HepG2 (cell line): ENCODE results near the gene TRAPPC12. TPM values are rescaled to one million over a fixed set of nuclear protein-coding genes. Genes with fewer than 3 reads are reported as not detected.
A peak's percentile ranks its signal among the peaks of the same experiment; 100 is the strongest.

Source experiments
- ASH2L ChIP-seq: fragments of 300-600, 200-600 bp; sonication (generic); IDR thresholded peaks from 2 replicates; pipeline ENCODE4 v1.7.0; 2017; ENCODE audit warnings: low read depth, mild to moderate bottlenecking, moderate library complexity, mixed read lengths, low read length; ENCODE audit not compliant: insufficient read length
- KAT2B ChIP-seq: fragments of 150-350 bp; IDR thresholded peaks from 2 replicates; pipeline ENCODE4 v1.6.1; 2014; ENCODE audit warnings: low read depth, low read length, borderline replicate concordance
- NFIC ChIP-seq: IDR thresholded peaks from 2 replicates; pipeline ENCODE4 v1.6.1; 2012; ENCODE audit warnings: mild to moderate bottlenecking, low read length, inconsistent platforms
- SNAPC2 ChIP-seq: sonication (generic); formaldehyde crosslinking; IDR thresholded peaks from 2 replicates; pipeline ENCODE4 v1.8.1; 2022; ENCODE audit warnings: mild to moderate bottlenecking, missing genetic modification reagents
- TFE3 ChIP-seq: IDR thresholded peaks from 2 replicates; pipeline ENCODE4 v1.6.1; 2016
- ZFY ChIP-seq: sonication (generic); formaldehyde crosslinking; IDR thresholded peaks from 2 replicates; pipeline ENCODE4 v1.4.0; 2020; ENCODE audit warnings: missing genetic modification reagents
- ZNF33A ChIP-seq: sonication (generic); formaldehyde crosslinking; IDR thresholded peaks from 2 replicates; pipeline ENCODE4 v1.5.1; 2020; ENCODE audit warnings: missing genetic modification reagents, mild to moderate bottlenecking, moderate library complexity, borderline replicate concordance
- ZNF816 ChIP-seq: sonication (generic); formaldehyde crosslinking; IDR thresholded peaks from 2 replicates; pipeline ENCODE4 v1.8.0; 2022; ENCODE audit warnings: missing genetic modification reagents, mild to moderate bottlenecking, borderline replicate concordance
- ZSCAN9 ChIP-seq: IDR thresholded peaks from 2 replicates; pipeline ENCODE4 v1.6.1; 2016; ENCODE audit warnings: borderline replicate concordance
- polyA plus RNA-seq, 8 experiments: library from polyadenylated mRNA; depleted of rRNA in 3 of 8; stranded (reverse) in 7 of 8; unstranded in 1 of 8; fragments of >200 nt; fragmentation: Illumina TruSeq in 4 of 8; extraction: Trizol in 4 of 8; gene quantifications; 2 replicates each; pipeline versions ENCODE4 v1.2.1 to v1.2.3, GENCODE V29; 2011 to 2016; ENCODE audit warnings: low read depth in 4 of 8, missing spikeins in 1 of 8, mixed read lengths in 1 of 8; ENCODE audit not compliant: insufficient read depth in 1 of 8
- total RNA-seq, 5 experiments: library from RNA; depleted of rRNA; stranded (reverse); fragments of >200 nt; fragmentation: Illumina TruSeq; extraction: Trizol; gene quantifications; 2 replicates each; pipeline ENCODE4 v1.2.3, GENCODE V29; 2016; ENCODE audit warnings: low read depth in 1 of 5
- TF ChIP-seq, protein P1 (sequence below): sonication (generic); formaldehyde crosslinking; IDR thresholded peaks from 2 replicates; pipeline ENCODE4 v1.4.0; 2020; ENCODE audit warnings: missing genetic modification reagents, borderline replicate concordance
- TF ChIP-seq, protein P2 (sequence below), 2 experiments: sonication (generic) in 1 of 2; formaldehyde crosslinking in 1 of 2; IDR thresholded peaks; 2 replicates each; pipeline versions ENCODE4 v1.4.0 to v1.6.1; 2016 to 2020; ENCODE audit warnings: borderline replicate concordance in 1 of 2, low read depth in 1 of 2, mild to moderate bottlenecking in 1 of 2, missing genetic modification reagents in 1 of 2
- TF ChIP-seq, protein P3 (sequence below): sonication (generic); formaldehyde crosslinking; IDR thresholded peaks from 2 replicates; pipeline ENCODE4 v1.5.0; 2020; ENCODE audit warnings: missing genetic modification reagents, mild to moderate bottlenecking, borderline replicate concordance
- TF ChIP-seq, protein P4 (sequence below): sonication (generic); formaldehyde crosslinking; IDR thresholded peaks from 2 replicates; pipeline ENCODE4 v1.4.0; 2020; ENCODE audit warnings: missing genetic modification reagents, borderline replicate concordance

TRAPPC12 gene
- total and polyA plus RNA-seq, 2 of the 13 experiments (the other 11 are each of a cell fraction or from before 2014, with no cell fraction given) = 46.4 to 97.7 TPM

DNA sequence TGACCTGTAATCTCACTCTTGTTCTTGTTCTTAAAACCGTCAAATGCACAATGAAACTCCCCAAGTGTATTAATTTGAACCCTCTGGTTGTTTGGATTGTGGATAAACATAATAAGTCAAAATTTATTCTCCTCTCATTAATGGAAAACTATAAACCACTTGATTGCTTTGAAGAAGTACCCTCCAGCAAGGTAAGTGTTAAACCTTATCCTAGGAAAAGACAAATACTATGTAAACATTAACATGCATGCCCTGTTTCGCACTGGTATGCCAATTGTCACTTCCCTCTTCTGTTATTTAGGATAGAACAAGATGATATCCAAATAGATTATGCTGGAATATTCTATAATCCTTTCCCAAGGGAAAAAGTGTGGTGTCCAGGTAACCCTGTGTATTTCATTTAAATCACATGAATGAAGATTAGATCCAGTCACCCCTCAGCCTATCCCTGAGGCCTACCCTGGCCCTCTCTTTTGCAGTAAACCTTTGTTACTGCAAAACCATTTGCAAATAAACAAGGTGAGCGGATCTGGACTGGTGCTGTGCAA is 138.5 kb downstream of the TRAPPC12 start (continued):
- TF ChIP-seq, protein P1, sequence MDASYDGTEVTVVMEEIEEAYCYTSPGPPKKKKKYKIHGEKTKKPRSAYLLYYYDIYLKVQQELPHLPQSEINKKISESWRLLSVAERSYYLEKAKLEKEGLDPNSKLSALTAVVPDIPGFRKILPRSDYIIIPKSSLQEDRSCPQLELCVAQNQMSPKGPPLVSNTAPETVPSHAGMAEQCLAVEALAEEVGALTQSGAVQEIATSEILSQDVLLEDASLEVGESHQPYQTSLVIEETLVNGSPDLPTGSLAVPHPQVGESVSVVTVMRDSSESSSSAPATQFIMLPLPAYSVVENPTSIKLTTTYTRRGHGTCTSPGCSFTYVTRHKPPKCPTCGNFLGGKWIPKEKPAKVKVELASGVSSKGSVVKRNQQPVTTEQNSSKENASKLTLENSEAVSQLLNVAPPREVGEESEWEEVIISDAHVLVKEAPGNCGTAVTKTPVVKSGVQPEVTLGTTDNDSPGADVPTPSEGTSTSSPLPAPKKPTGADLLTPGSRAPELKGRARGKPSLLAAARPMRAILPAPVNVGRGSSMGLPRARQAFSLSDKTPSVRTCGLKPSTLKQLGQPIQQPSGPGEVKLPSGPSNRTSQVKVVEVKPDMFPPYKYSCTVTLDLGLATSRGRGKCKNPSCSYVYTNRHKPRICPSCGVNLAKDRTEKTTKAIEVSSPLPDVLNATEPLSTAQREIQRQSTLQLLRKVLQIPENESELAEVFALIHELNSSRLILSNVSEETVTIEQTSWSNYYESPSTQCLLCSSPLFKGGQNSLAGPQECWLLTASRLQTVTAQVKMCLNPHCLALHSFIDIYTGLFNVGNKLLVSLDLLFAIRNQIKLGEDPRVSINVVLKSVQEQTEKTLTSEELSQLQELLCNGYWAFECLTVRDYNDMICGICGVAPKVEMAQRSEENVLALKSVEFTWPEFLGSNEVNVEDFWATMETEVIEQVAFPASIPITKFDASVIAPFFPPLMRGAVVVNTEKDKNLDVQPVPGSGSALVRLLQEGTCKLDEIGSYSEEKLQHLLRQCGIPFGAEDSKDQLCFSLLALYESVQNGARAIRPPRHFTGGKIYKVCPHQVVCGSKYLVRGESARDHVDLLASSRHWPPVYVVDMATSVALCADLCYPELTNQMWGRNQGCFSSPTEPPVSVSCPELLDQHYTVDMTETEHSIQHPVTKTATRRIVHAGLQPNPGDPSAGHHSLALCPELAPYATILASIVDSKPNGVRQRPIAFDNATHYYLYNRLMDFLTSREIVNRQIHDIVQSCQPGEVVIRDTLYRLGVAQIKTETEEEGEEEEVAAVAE = no peak; the same call in 1 of the 2 replicates
- TF ChIP-seq ZNF33A (CRISPR knock-in tag) = 0 out of 2 replicates have a peak, but pooled peaks have one; percentile 61
- TF ChIP-seq TFE3 (CRISPR knock-in tag) = peak; percentile 19; the same call in 1 of the 2 replicates
- TF ChIP-seq, protein P2, sequence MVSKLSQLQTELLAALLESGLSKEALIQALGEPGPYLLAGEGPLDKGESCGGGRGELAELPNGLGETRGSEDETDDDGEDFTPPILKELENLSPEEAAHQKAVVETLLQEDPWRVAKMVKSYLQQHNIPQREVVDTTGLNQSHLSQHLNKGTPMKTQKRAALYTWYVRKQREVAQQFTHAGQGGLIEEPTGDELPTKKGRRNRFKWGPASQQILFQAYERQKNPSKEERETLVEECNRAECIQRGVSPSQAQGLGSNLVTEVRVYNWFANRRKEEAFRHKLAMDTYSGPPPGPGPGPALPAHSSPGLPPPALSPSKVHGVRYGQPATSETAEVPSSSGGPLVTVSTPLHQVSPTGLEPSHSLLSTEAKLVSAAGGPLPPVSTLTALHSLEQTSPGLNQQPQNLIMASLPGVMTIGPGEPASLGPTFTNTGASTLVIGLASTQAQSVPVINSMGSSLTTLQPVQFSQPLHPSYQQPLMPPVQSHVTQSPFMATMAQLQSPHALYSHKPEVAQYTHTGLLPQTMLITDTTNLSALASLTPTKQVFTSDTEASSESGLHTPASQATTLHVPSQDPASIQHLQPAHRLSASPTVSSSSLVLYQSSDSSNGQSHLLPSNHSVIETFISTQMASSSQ (IDR thresholded peaks at IDR 0.05; ENCODE audit: low read depth) = 0 out of 2 replicates have a peak, but pooled peaks have one; percentile 18
- TF ChIP-seq, protein P2 (CRISPR knock-in tag; IDR thresholded peaks at IDR 0.05; ENCODE audit: borderline replicate concordance) = no peak
- peak; percentile 41; the same call in 1 of the 2 replicates for TF ChIP-seq ZSCAN9
- TF ChIP-seq ZNF816 (CRISPR knock-in tag) = peak; percentile 65; the same call in 1 of the 2 replicates
- no peak for TF ChIP-seq KAT2B
- peak; percentile 88; the same call in 1 of the 2 replicates for TF ChIP-seq SNAPC2 (CRISPR knock-in tag)
- TF ChIP-seq ZFY (CRISPR knock-in tag) = peak; percentile 85; the same call in 1 of the 2 replicates
- TF ChIP-seq, protein P3, sequence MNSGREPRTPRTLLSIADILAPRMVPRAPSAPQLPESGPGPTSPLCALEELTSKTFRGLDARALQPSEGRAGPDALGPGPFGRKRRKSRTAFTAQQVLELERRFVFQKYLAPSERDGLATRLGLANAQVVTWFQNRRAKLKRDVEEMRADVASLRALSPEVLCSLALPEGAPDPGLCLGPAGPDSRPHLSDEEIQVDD = no peak
- TF ChIP-seq, protein P4, sequence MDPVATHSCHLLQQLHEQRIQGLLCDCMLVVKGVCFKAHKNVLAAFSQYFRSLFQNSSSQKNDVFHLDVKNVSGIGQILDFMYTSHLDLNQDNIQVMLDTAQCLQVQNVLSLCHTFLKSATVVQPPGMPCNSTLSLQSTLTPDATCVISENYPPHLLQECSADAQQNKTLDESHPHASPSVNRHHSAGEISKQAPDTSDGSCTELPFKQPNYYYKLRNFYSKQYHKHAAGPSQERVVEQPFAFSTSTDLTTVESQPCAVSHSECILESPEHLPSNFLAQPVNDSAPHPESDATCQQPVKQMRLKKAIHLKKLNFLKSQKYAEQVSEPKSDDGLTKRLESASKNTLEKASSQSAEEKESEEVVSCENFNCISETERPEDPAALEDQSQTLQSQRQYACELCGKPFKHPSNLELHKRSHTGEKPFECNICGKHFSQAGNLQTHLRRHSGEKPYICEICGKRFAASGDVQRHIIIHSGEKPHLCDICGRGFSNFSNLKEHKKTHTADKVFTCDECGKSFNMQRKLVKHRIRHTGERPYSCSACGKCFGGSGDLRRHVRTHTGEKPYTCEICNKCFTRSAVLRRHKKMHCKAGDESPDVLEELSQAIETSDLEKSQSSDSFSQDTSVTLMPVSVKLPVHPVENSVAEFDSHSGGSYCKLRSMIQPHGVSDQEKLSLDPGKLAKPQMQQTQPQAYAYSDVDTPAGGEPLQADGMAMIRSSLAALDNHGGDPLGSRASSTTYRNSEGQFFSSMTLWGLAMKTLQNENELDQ (CRISPR knock-in tag) = no peak
- TF ChIP-seq ASH2L = peak; percentile 72
- peak; percentile 22; the same call in 1 of the 2 replicates for TF ChIP-seq NFIC
